GM21390 (cell line): ENCODE data around the gene UBE2M.
"Not testable (repeated sequence)": the region's sequence is repeated elsewhere in the genome, so short reads cannot be mapped to it uniquely, and the experiment has no call there.

Source experiments
- ATAC-seq: cut with Tn5 transposase; IDR thresholded peaks from one replicate; pipeline ENCODE4 v1.9.1; 2021; ENCODE audit not compliant: unreplicated experiment

The UBE2M gene

DNA sequence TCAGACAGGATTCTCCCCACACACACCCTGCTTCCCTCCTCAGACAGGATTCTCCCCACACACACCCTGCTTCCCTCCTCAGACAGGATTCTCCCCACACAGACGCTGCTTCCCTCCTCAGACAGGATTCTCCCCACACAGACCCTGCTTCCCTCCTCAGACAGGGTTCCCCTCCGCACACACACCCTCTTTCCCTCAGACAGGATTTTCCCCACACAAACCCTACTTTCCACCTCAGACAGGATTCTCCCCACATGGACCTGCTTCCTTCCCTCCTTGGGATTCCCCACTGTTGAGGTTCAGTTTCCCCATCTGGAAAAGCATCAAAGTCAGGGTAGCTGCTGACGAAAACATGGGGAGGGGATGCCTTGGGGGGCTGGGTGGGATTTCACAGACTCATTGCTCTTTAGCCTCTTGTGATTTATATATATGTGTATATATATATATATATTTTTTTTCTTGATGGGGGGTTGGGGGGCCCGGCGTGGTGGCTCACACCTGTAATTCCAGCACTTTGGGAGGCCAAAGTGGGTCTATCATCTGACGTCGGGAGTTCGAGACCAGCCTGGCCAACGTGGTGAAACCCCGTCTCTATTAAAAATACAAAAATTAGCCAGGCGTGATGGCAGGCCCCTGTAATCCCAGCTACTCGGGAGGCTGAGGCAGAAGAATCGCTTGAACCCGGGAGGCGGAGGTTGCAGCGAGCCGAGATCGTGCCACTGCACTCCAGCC lies 15.6 kb downstream of the UBE2M start:
- ATAC-seq = not testable (repeated sequence)

DNA sequence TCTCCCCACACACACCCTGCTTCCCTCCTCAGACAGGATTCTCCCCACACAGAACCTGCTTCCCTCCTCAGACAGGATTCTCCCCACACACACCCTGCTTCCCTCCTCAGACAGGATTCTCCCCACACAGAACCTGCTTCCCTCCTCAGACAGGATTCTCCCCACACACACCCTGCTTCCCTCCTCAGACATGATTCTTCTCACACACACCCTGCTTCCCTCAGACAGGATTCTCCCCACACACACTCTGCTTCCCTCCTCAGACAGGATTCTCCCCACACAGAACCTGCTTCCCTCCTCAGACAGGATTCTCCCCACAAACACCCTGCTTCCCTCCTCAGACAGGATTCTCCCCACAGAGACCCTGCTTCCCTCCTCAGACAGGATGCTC lies 19.2 kb downstream of the UBE2M start:
- not testable (repeated sequence) for ATAC-seq

DNA sequence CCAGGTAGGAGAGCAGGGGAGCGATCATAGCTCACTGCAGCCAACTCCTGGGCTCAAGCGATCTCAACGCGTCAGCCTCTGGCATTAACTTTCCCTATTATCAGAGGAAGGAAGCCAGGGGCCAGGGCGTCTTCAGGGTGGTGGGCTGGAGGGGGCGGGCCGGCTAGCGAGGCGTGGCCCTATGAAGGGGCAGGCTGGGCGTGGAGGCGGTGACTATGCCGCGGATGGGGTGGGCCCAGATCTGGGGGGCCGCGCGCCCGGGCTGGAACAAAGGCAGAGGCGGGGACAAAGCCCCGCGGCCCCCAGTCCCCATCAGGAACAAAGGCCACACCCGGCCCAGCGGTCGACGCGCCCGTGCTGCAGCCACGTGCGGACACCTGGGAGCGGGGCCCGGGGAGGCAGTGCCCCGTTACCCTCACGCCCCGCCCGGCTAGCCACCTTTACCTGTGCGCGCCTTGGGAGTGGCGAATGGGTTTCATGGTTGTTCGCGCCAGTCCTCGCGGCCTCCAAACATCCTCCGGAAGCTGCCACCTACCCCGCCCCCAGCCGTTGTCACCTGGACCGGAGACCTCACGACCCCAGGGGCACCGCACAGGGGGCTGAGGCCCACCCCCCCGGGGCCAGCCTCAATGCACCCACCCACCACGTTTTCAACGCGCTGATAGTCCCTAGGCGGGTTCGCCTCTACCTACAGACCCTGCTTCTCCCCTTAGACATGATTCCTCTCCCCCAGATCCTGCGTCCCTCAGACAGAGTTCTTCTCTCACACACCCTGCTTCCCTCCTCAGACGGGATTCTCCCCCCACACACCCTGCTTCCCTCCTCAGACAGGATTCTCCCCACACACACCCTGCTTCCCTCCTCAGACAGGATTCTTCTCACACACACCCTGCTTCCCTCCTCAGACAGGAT lies 19.9 kb downstream of the UBE2M start:
- ATAC-seq = no peak

DNA sequence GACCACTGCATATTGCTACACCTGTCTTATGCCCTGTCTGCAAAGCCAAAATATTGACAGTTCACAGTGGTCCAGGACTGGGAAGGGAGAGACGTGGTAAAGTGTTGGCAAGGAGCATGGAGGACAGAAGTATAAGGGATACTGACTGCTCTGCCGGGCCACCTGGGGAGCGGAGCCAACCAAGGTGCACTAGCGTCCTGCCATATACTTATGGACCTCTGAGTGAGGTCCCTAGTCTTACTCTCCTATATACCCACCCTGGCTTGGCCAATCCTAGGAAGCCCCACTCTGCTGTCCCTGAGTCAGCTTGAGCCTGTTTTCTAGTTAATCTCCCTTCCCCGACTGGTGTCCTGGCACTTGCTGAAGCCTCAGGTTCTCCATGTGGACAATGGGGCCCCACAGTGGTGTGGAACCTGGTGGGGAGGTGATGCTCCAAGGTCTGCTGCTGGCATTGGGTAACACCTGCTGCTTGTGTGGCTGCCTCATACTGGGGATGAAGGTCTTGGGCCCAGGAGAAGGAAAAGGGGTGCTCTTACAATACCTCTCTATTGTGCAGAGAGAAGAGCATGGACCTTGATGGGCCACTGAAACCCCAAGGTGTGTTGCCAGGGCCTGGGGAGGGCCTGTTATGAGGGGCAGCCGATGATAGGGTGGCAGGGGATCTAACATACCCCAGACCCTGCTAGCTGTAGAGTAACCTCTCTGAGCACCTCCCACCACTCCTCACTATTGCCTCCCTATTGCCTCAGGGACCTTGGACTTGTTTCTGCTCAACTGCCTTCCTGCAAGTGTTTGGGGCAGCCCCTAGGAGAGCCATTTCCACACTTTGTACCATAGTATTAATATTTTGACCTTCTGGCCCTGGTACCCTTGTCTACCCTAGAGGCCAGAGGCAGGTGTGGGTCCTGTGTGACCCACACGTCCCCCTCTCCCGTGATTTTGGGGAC lies 21.3 kb downstream of the UBE2M start:
- no peak for ATAC-seq

DNA sequence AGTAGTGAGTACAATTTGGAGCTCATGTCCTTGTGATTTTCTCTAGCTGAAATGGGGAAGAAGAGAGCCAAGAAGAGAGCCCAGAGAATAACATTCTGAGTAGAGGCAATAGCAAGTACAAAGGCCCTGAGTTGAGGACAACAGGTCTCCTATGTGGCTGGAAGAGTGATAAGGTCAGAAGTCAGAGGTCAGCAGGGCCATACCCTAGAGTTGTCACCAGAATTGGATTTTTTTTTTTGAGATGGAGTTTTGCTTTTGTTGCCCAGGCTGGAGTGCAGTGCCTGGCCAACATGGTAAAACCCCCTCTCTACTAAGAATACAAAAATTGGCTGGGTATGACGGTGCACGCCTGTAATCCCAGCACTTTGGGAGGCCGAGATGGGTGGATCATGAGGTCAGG lies 22.6 kb downstream of the UBE2M start:
- no peak for ATAC-seq

DNA sequence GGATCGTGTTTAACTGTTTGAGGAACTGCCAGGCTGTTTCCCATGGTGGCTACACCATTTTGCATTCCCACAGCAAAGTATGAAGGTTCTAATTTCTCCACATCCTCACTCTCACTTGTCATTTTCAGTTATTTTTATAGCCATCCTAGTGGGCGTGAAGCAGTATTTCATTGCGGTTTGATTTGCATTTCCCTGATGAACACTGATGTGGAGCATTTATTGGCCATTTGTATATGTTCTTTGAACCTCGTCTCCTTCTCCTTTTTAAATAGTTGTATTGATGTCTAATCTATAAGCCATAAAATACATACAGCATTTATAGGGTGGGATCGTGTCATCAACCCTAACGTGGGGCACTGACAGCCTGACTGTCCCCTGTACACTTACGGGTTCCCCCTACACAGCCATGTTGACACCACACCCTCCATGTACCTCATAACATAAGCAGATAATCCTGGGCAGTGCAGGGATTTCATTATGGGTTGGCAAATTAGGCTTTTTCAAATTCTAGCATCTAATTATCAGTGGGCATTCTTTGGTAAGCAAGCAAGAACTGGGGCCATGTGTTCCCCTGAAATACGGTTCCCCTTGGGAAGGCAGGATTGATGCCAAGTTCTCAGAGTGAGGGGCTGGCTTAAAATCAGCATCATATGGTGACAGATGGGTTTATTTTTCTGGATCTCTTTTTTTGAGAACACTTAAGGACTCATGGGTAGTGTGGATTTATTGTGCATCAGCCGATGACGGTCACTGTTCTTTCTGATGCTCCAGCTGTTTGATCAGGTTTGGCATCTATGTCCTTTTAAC lies 27.2 kb downstream of the UBE2M start:
- ATAC-seq = no peak

DNA sequence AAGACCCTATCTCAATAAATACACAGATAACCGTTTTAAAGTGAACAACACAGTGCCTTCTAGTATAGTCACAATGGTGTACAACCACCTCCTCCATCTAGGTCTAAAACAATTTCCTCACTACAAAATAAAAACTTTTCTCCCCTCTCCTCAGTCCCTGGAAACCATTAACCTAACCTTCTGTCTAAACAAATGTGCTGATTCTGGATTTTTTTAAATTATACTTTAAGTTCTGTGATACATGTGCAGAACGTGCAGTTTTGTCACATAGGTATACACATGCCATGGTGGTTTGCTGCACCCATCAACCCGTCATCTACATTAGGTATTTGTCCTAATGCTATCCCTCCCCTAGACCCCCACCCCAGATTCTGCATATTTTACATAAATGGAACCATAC lies 29.0 kb downstream of the UBE2M start:
- ATAC-seq = no peak

DNA sequence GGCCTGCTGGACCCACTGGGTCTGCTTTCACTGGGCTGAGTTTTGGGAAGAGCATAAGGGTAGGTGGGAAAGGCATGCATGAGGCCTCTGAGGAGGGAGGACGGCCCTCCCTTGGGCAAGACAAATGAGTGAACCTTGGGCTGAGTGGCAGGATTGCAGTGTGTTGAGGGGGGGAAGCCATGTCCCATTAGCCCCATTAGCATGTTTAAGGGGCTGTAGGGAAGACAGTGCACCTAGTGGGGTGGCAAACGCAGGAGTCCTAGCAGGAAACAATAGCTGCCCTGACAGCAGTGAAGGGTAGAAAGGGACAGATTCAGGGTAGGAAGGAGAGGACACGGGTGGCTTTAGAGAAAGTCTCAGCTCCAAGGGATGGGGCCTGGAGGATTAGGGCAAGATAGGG lies 35.7 kb downstream of the UBE2M start:
- no peak for ATAC-seq

DNA sequence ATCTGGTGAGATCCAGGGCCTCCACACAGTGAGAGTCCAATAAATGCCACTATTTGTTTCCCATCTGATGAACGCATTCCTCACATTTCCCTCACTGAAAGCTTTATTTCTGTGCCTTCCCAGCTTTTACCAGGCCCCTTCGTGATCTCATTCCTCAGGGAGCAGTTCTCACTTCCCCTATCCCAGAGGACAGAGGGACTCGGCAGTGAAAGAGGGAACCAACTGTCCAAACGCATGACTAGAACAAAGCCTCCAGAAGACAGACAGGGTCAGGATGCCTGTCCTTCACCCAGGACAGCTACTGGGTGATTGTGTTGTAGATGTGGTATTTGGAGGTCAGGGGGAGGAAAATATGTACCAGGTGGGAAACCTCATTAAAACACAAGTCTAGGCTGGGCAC lies 36.8 kb downstream of the UBE2M start:
- no peak for ATAC-seq

DNA sequence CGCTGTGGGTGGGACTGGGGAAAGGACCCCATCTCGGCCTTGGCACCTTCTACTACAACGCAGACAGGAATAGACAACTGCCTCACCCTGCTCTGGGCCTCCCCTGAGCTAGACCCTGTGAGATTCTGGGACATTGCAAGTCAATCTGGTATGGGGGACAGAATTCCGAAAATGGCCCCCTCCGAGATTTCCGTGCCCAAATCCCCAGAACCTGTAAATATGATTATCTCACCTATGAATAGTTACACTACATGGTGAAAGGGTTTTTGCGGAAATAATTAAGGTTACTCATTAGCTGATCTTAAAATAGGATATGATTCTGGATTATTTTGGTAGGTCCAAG lies 38.2 kb downstream of the UBE2M start:
- ATAC-seq = no peak

DNA sequence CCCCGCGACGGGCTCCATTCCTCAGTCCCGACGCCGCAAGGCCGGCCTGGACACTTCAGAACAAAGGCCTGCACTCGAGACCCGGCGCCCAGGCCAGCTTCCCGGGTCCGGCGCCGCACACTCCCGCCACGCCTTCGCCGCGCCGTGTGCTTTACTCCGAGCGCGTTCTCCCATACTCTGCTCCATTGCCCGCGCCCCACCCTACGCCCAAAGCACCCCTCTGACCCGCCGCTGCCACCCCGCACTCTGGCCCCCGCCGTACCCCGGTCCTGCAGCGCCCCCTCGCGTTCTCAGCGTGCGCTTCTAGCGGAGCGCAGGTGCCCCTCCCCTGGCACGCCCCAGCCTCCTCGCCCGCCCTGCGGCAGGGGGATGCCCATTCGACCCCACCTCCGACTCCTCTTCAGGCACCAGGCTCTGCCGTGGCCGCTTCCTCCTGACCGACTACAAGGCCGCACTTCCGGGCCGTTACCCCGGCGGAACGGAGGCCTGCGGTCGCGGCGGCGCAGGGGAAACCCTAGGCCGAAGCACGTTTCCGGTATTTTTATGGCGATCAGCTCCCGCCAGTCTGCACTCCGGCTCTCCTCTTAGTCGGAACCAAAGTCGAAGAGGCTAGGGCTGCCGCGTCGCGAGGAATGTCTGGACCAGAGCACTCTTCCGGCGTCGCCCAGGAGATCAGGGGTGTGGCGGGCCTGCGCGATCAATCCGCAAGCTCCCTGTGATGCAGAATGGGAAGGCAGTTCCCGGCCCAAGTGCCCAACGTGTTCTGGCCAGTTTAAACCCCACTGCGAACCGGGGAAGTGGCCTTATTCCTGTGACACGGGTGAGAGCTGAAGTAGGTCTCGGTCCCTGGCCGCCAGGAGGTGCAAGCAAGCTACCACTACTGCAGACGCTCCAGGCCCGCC lies 38.8 kb downstream of the UBE2M start, which contains the start of gene ZBTB45:
Gene ZBTB45, minus strand, starts transcription at position 456 of the 902 bp plus-strand sequence. CDS start 2,137 bp downstream, outside the sequence.
- peak; percentile 68 for ATAC-seq

DNA sequence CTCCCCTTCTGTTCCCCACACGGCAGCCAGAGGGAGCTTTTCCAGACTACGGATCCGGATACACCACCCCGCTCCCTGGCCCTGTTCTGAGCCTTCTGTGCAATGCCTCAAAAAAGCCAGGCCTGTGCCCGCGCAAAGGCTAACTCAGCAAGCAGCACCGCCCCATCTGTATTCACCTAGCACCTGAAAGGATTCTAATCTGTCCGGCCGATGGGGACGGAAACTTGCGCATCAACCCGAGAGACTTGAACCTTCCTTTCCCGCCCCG lies 39.4 kb downstream of the UBE2M start:
- peak; percentile 14 for ATAC-seq

DNA sequence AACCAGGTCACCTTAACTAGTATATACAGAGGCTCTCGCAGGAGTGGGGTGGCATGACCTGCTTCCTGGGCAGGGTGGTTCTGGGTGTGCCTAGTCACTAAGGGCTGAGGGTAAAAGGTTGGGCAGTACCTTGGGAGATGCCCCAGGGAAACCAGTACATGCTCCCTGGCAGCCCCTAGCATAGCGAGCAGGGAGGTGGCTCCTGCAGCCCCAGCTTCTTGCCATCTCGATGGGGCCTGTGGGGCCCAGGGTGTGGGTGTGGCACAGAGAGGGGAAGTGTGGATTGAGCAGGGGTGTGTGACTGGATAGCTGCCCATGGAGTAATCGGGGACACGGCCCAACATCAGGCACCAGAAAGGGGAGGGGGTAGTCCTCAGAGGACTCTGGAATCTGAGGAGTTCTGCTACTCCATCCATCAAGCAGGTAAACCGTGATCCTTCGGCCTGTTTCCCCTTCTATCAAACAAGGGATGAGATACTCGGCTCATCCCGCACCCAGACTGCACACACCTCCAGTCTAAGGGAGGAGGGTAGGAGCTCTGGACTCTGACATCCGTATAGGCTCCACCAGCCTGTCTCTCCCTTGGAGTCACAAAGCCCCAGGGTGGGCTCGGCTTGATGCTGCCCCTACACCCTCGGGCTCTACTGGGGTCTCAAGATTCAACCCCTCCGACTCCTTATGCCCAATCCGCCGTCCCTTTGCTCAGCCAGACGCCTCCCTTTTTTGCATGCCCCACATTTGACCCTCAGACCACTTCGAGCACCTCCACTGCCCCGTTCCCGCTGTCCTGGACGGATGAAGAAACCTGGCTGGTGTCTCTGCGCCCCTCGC lies 39.9 kb downstream of the UBE2M start:
- no peak for ATAC-seq

DNA sequence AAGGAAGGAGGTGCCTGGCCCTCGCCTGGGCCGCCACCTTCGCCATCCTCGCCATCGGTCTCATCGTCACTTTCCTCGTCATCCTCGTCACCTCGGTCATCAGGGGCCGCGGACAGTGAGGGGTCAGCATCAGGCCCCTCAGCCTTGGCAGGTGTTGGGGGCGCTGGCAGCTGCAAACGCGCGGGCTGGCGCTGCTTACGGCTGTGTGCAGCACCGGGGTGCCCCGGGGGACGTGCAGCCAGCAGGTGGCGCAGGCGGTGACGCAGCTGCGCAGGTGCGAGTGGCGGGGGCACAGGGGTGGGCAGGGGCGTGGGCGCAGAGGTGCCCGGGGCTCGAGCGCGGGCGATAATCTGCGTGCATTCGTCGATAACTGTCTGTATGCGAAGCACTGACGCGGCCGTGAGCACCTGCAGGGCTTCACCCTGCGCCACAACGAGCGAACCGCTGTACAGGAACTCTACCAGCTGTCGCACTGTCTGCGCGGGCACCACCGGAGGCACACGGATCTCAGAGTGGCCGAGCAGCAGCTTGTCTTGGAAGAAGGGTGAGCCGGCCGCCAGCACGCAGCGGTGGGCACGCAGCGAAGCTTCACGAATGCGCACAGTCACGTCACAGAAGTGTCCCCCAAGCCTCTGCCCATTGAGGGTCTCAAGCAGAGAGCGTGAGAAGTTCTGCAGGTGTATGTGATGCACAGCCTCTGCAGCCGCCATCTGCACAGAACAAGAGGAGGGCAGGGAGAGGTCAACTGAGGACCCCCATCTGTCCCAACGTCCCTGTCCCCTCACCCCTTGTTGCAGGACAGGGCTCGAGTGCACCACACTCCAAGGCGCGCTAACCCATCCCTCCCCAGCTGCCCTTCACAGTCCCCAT lies 41.2 kb downstream of the UBE2M start:
- ATAC-seq = no peak

DNA sequence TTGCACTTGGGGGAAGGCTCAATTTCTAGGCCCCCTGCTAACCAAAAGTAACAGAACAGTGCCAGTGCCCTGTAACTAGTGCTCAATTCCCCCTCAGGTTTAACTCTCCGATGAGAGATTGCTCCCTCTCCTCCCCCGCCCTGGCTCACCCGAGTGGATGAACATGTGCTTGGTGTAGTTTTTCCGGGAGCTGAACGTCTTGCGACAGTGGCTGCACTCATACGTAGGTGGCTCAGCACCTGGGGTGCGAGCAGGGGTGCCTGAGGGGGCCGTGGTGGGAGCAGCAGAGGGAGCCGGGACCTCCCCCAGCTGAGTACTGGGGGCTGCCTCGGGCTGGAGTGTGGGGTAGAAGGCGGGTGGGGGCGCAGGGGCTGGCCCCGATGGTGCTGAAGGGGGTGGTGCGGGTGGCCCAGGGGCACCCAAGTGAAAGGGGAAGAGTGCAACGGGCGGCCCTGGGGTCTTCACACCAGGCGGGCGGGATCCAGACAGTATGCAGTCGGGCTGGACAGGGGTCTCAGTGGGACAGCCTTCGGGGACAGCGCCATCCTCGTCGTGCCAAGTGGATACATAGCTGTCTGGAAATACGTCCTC lies 42.1 kb downstream of the UBE2M start:
- no peak for ATAC-seq

DNA sequence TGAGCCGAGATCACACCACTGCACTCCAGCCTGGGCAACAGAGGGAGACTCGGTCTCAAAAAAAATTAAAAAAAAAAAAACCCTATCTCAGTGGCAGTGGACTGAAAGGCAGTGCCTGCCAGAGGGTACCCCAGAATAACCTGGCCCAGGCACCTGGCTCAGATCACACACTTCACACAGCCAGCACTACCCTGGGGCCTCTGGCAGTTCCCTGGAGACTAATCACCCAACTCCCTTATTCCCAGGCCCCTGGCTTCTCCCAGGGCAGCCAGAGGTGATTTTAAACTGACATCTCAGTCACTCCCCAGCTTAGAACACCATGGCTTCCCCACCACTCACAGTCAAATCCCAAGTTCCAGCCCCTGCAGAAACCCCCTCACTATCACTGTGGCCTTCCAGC lies 43.2 kb downstream of the UBE2M start:
- no peak for ATAC-seq

DNA sequence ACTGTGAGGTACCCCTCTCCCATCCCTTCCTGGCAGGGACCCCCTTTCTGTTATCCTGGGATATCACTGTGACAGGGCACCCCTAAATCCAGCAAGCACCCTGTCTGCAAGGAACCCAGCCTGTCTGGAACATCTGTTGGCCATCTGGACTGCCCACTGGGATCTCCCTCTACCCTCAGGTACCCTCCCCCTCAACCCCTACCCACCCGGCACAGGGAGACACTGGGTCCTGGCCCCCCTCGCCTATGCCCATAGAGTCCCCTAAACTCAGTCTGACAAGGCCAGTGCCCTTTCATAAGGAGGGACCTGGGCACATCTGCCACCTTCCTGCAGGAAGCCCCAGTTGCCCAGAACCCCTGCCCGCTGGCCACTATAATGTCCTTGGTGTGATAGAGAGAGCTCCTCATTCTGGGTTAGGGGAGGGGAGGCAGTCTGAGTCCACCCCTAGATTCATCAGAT lies 43.8 kb downstream of the UBE2M start:
- no peak for ATAC-seq
